Smooth muscle cell (in vitro differentiated cells): ENCODE results near the gene DCST2. TPM values are rescaled to one million over a fixed set of nuclear protein-coding genes. Genes with fewer than 3 reads are reported as not detected.

Source experiments
- DNase-seq: peaks from one replicate; lab custom pipeline; 2025; ENCODE audit not compliant: unreplicated experiment; lab: John Stamatoyannopoulos, UW
- H2AFZ ChIP-seq: fragments of 200-600 bp; sonication (generic); 2 replicates; pipeline ENCODE4 v1.6.0; 2016; ENCODE audit warnings: antibody characterized with exemption, low read depth, mild to moderate bottlenecking
- H3F3A ChIP-seq: fragments of 200-600 bp; sonication (generic); 2 replicates; pipeline ENCODE4 v1.6.0; 2017; ENCODE audit warnings: antibody characterized with exemption, low read depth
- H3K27ac ChIP-seq: fragments of 200-600 bp; sonication (generic); 2 replicates; pipeline ENCODE4 v1.5.1; 2016; ENCODE audit warnings: low read depth, mild to moderate bottlenecking
- H3K27me3 ChIP-seq: fragments of 200-600 bp; sonication (generic); 2 replicates; pipeline ENCODE4 v1.6.1; 2016; ENCODE audit warnings: low read depth, mild to moderate bottlenecking
- H3K36me3 ChIP-seq: fragments of 200-600 bp; sonication (generic); 2 replicates; pipeline ENCODE4 v1.5.1; 2016; ENCODE audit warnings: low read depth
- H3K4me1 ChIP-seq: fragments of 200-600 bp; sonication (generic); 2 replicates; pipeline ENCODE4 v1.5.1; 2016; ENCODE audit warnings: low read depth
- H3K4me2 ChIP-seq: fragments of 200-600 bp; sonication (generic); 2 replicates; pipeline ENCODE4 v1.6.0; 2016; ENCODE audit warnings: mild to moderate bottlenecking
- H3K4me3 ChIP-seq: fragments of 200-600 bp; sonication (generic); 2 replicates; pipeline ENCODE4 v1.5.1; 2016; ENCODE audit warnings: mild to moderate bottlenecking
- H3K79me2 ChIP-seq: fragments of 200-600 bp; sonication (generic); 2 replicates; pipeline ENCODE4 v1.6.0; 2016; ENCODE audit warnings: low read depth, mild to moderate bottlenecking
- H3K9ac ChIP-seq: fragments of 200-600 bp; sonication (generic); 2 replicates; pipeline ENCODE4 v1.6.0; 2016; ENCODE audit warnings: low read depth
- H3K9me3 ChIP-seq: fragments of 200-600 bp; sonication (generic); replicated peaks from 2 replicates; pipeline ENCODE4 v1.5.1; 2016; ENCODE audit warnings: low read depth
- H4K20me1 ChIP-seq: fragments of 200-600 bp; sonication (generic); 2 replicates; pipeline ENCODE4 v1.6.0; 2016; ENCODE audit warnings: low read depth
- CTCF ChIP-seq: fragments of 200-600 bp; sonication (generic); IDR thresholded peaks from 2 replicates; pipeline ENCODE4 v1.5.1; 2017; ENCODE audit warnings: borderline replicate concordance, mild to moderate bottlenecking, antibody characterized with exemption; ENCODE audit not compliant: insufficient read depth, poor library complexity, severe bottlenecking
- WGBS: methylation state at CpG from one replicate; pipeline ENCODE4 v1.1.7; 2016; ENCODE audit warnings: low lambda C conversion rate; 5-methylcytosine and 5-hydroxymethylcytosine counted together
- polyA plus RNA-seq: library from polyadenylated mRNA; unstranded; fragments of >200 nt; fragmentation: Nextera tagmentation; extraction: Ambion mirVana; gene quantifications from 2 replicates; pipeline ENCODE4 v1.2.1, GENCODE V29; 2016
- total RNA-seq: library from RNA; depleted of rRNA; stranded (reverse); fragments of >200 nt; gene quantifications from 2 replicates; pipeline ENCODE4 v1.2.3, GENCODE V29; 2014

The DCST2 gene
- total and polyA plus RNA-seq, 2 experiments from 2014 or later: 1.3 TPM; not detected in 1

GRCh38 chr1:155073377-155074242 lies 40.0 kb upstream of the DCST2 start:
- no peaks in the 10 kb centered on the region for H3K79me2 ChIP-seq
- peaks cover 12% of the 10 kb centered on the region for H4K20me1 ChIP-seq
- WGBS: 96% methylated on average over 3 of the region's 3 CpGs
- no peak overlapping the region for H3K4me3 ChIP-seq
- no peak overlapping the region for H2AFZ ChIP-seq
- peaks cover 15% of the 10 kb centered on the region for H3K4me1 ChIP-seq
- no peaks in the 10 kb centered on the region for H3K9me3 ChIP-seq
- H3F3A ChIP-seq: no peaks in the 10 kb centered on the region
- H3K27ac ChIP-seq: no peak overlapping the region
- H3K36me3 ChIP-seq: no peaks in the 10 kb centered on the region
- no peak overlapping the region for H3K4me2 ChIP-seq
- H3K27me3 ChIP-seq: peaks cover 16% of the 10 kb centered on the region
- no peak overlapping the region for H3K9ac ChIP-seq
- DNase-seq: no peak
- TF ChIP-seq CTCF: no peak

- H3K27ac ChIP-seq: no peak overlapping the region
- H3K4me2 ChIP-seq: no peak overlapping the region
- H3K9me3 ChIP-seq: no peaks in the 10 kb centered on the region
- no peak for TF ChIP-seq CTCF
- no peaks in the 10 kb centered on the region for H3K36me3 ChIP-seq
- H4K20me1 ChIP-seq: peaks cover 12% of the 10 kb centered on the region
- H2AFZ ChIP-seq: no peak overlapping the region
- H3F3A ChIP-seq: no peaks in the 10 kb centered on the region
- H3K9ac ChIP-seq: no peak overlapping the region
- H3K27me3 ChIP-seq: peaks cover 16% of the 10 kb centered on the region
- DNase-seq: no peak
- 52% methylated on average over 7 of the region's 7 CpGs for WGBS
- H3K79me2 ChIP-seq: no peaks in the 10 kb centered on the region
- peaks cover 15% of the 10 kb centered on the region for H3K4me1 ChIP-seq
- H3K4me3 ChIP-seq: no peak overlapping the region
These were observed 39.1 kb upstream of the DCST2 start for GRCh38 chr1:155072531-155073289.

GRCh38 chr1:155071701-155072100 lies 38.1 kb upstream of the DCST2 start:
- no peaks in the 10 kb centered on the region for H3K79me2 ChIP-seq
- TF ChIP-seq CTCF: no peak
- H3K4me2 ChIP-seq: peak overlapping the region; percentile 95
- peak overlapping the region; percentile 46 for H3K4me3 ChIP-seq
- peak overlapping the region; percentile 5 for H3K27ac ChIP-seq
- peaks cover 16% of the 10 kb centered on the region for H3K27me3 ChIP-seq
- peaks cover 18% of the 10 kb centered on the region for H4K20me1 ChIP-seq
- no peak overlapping the region for H2AFZ ChIP-seq
- no peaks in the 10 kb centered on the region for H3K9me3 ChIP-seq
- H3K9ac ChIP-seq: no peak overlapping the region
- no peaks in the 10 kb centered on the region for H3K36me3 ChIP-seq
- no peaks in the 10 kb centered on the region for H3F3A ChIP-seq
- no peak for DNase-seq
- WGBS: 38% methylated on average over 14 of the region's 14 CpGs
- peaks cover 15% of the 10 kb centered on the region for H3K4me1 ChIP-seq
